HEK293T (cell line): ENCODE measurements around the gene IMP3.

ENCODE experiments used
- ARNT ChIP-seq: fragments of 450-650 bp; IDR thresholded peaks from 2 replicates; pipeline ENCODE4 v1.6.1; 2017; ENCODE audit warnings: mild to moderate bottlenecking
- BHLHE40 ChIP-seq: fragments of 450-650 bp; IDR thresholded peaks from 2 replicates; pipeline ENCODE4 v1.6.1; 2016; ENCODE audit warnings: mild to moderate bottlenecking, moderate library complexity, borderline replicate concordance
- CTBP1 ChIP-seq: fragments of 450-650 bp; IDR thresholded peaks from 2 replicates; pipeline ENCODE4 v1.6.1; 2016; ENCODE audit warnings: borderline replicate concordance
- ELF4 ChIP-seq: fragments of 450-650 bp; IDR thresholded peaks from 2 replicates; pipeline ENCODE4 v1.6.1; 2017; ENCODE audit warnings: antibody characterized with exemption
- FOXM1 ChIP-seq: fragments of 450-650 bp; IDR thresholded peaks from 2 replicates; pipeline ENCODE4 v1.6.1; 2017; ENCODE audit warnings: mild to moderate bottlenecking, borderline replicate concordance
- L3MBTL2 ChIP-seq: fragments of 450-650 bp; conservative IDR thresholded peaks from 2 replicates; pipeline ENCODE4 v1.6.1; 2016; ENCODE audit warnings: mild to moderate bottlenecking
- LEF1 ChIP-seq: fragments of 450-650 bp; IDR thresholded peaks from 2 replicates; pipeline ENCODE4 v1.6.1; 2017; ENCODE audit warnings: mild to moderate bottlenecking, borderline replicate concordance
- SP1 ChIP-seq: fragments of 450-650 bp; IDR thresholded peaks from 2 replicates; pipeline ENCODE4 v1.6.1; 2017
- SUZ12 ChIP-seq: fragments of 450-650 bp; IDR thresholded peaks from 2 replicates; pipeline ENCODE4 v1.6.1; 2016; ENCODE audit warnings: mild to moderate bottlenecking

DNA sequence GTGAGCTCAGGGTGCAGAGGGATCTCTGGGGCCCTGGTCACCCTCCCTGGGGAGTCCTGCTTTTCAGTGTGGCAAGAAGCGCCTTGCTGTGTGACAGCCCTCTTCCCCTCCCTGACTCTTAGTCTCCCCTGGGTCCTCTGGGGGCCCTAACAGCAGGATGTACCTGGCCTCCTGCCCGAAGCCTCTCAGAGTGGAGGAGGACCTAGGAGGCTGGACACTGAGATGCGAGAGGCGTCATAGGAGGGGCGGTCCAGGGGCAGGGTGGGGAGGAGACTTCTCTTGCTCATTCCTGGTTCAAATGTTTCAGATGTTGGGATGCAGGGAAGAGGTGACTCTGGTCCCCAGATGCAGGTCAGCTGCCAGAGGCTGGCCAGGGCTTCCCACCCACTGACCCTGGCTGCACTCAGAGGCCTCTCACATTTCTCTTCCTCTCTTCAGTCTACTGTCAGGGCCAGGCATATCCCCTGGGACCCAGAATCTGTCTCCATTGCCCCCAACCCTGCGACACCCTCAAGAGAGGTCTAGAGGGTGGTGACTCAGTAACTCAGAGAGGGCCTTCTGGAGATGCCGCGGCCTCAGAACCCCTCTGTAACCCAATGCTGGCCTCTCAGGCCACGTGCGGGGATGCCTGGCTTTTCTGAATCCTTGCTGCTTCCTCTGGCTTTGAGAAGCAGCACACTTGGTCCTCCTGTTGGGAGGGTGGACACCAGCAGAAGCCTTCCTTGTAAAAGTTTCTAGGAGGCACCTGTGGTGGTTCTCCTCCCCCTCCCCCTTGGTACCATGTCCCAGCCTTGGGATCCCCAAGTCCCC is 33.6 kb upstream of the IMP3 start:
- no peak for TF ChIP-seq SP1
- TF ChIP-seq LEF1, result no peak
- TF ChIP-seq FOXM1, result no peak
- TF ChIP-seq ARNT, result no peak
- TF ChIP-seq BHLHE40, result no peak
- no peak for TF ChIP-seq SUZ12
- TF ChIP-seq CTBP1, result no peak
- no peak for TF ChIP-seq ELF4
- no peak for TF ChIP-seq L3MBTL2
